Endothelial cell (in vitro differentiated cells): ENCODE data around the gene ATXN10. TPM values are rescaled to one million over a fixed set of nuclear protein-coding genes. Genes with fewer than 3 reads are reported as not detected.
"Not testable (repeated sequence)": the region's sequence is repeated elsewhere in the genome, so short reads cannot be mapped to it uniquely, and the experiment has no call there.

Source experiments
- DNase-seq: peaks from one replicate; pipeline ENCODE4 v3.0.0; 2021; ENCODE audit warnings: low spot score
- H3K27ac Mint-ChIP-seq: one replicate; pipeline ENCODE4 v1.8.0; 2021; ENCODE audit warnings: mixed read lengths, inconsistent platforms; ENCODE audit not compliant: unreplicated experiment
- H3K27me3 Mint-ChIP-seq: one replicate; pipeline ENCODE4 v1.8.0; 2021; ENCODE audit warnings: mild to moderate bottlenecking, moderate library complexity, mixed read lengths, inconsistent platforms; ENCODE audit not compliant: unreplicated experiment
- H3K36me3 Mint-ChIP-seq: one replicate; pipeline ENCODE4 v1.8.0; 2021; ENCODE audit warnings: mild to moderate bottlenecking, low read depth, mixed read lengths, inconsistent platforms; ENCODE audit not compliant: unreplicated experiment
- H3K4me1 Mint-ChIP-seq: one replicate; pipeline ENCODE4 v1.8.0; 2021; ENCODE audit warnings: mild to moderate bottlenecking, mixed read lengths, inconsistent platforms; ENCODE audit not compliant: unreplicated experiment
- H3K4me3 Mint-ChIP-seq: one replicate; pipeline ENCODE4 v1.8.0; 2021; ENCODE audit warnings: mild to moderate bottlenecking, mixed read lengths, inconsistent platforms; ENCODE audit not compliant: unreplicated experiment
- H3K9me3 Mint-ChIP-seq: one replicate; pipeline ENCODE4 v1.8.0; 2021; ENCODE audit warnings: mixed read lengths, inconsistent platforms; ENCODE audit not compliant: unreplicated experiment
- CTCF ChIP-seq: fragments of 200-600 bp; sonication (generic); IDR thresholded peaks from one replicate; pipeline ENCODE4 v1.5.0; 2021; ENCODE audit warnings: antibody characterized with exemption; ENCODE audit not compliant: unreplicated experiment
- total RNA-seq: library from RNA; stranded (reverse); fragmentation: NEBNext Ultra II Directional; extraction: Animal tissue kit (Norgen Biotek cat#: 25700); gene quantifications from one replicate; pipeline ENCODE4 v1.2.1, GENCODE V29; 2021; ENCODE audit not compliant: unreplicated experiment

Gene ATXN10
- total RNA-seq, 1 donor from 2014 or later, result 152 TPM

- peaks cover 2% of the 10 kb centered on the region for H3K4me1 Mint-ChIP-seq
- H3K4me3 Mint-ChIP-seq, result no peak overlapping the region
- no peak overlapping the region for H3K27ac Mint-ChIP-seq
- no peak for DNase-seq
- no peaks in the 10 kb centered on the region for H3K36me3 Mint-ChIP-seq
- no peak for TF ChIP-seq CTCF
- peaks cover 3% of the 10 kb centered on the region for H3K27me3 Mint-ChIP-seq
- no peaks in the 10 kb centered on the region for H3K9me3 Mint-ChIP-seq
These were observed 19.6 kb upstream of the ATXN10 start for GRCh38 chr22:45651931-45652528.

- no peaks in the 10 kb centered on the region for H3K27me3 Mint-ChIP-seq
- no peaks in the 10 kb centered on the region for H3K36me3 Mint-ChIP-seq
- no peaks in the 10 kb centered on the region for H3K9me3 Mint-ChIP-seq
- no peak overlapping the region for H3K4me3 Mint-ChIP-seq
- peaks cover 2% of the 10 kb centered on the region for H3K4me1 Mint-ChIP-seq
- H3K27ac Mint-ChIP-seq, result no peak overlapping the region
- DNase-seq, result no peak
- TF ChIP-seq CTCF, result no peak
These were observed 15.1 kb upstream of the ATXN10 start for GRCh38 chr22:45656577-45656976.

GRCh38 chr22:45657701-45658100, 13.9 kb upstream of the ATXN10 start:
- Mint-ChIP-seq H3K4me3 (no peak overlapping the region), H3K4me1 (peaks cover 2% of the 10 kb centered on the region), H3K36me3 (no peaks in the 10 kb centered on the region), H3K27ac (no peak overlapping the region), H3K9me3 (no peaks in the 10 kb centered on the region), H3K27me3 (no peaks in the 10 kb centered on the region)
- no peak for TF ChIP-seq CTCF
- no peak for DNase-seq

- no peak for TF ChIP-seq CTCF
- DNase-seq, result no peak
- no peak overlapping the region for H3K27ac Mint-ChIP-seq
- H3K4me1 Mint-ChIP-seq, result no peaks in the 10 kb centered on the region
- H3K36me3 Mint-ChIP-seq, result no peaks in the 10 kb centered on the region
- H3K4me3 Mint-ChIP-seq, result no peak overlapping the region
- H3K27me3 Mint-ChIP-seq, result no peaks in the 10 kb centered on the region
- no peaks in the 10 kb centered on the region for H3K9me3 Mint-ChIP-seq
These were observed 7.4 kb upstream of the ATXN10 start for GRCh38 chr22:45664136-45664646.

- Mint-ChIP-seq H3K27me3 (no peaks in the 10 kb centered on the region), H3K4me1 (peaks cover 2% of the 10 kb centered on the region), H3K36me3 (no peaks in the 10 kb centered on the region), H3K9me3 (no peaks in the 10 kb centered on the region), H3K27ac (no peak overlapping the region), H3K4me3 (no peak overlapping the region)
- DNase-seq, result no peak
- TF ChIP-seq CTCF, result no peak
These were observed 4.1 kb upstream of the ATXN10 start for GRCh38 chr22:45667486-45667885.

GRCh38 chr22:45670363-45670762, 1.3 kb upstream of the ATXN10 start:
- not testable (repeated sequence) for DNase-seq, H3K4me3 Mint-ChIP-seq, H3K27me3 Mint-ChIP-seq, H3K9me3 Mint-ChIP-seq, H3K27ac Mint-ChIP-seq, H3K36me3 Mint-ChIP-seq
- peaks cover 18% of the 10 kb centered on the region for H3K4me1 Mint-ChIP-seq
